HG03196 (cell line): ENCODE data around the gene CST7.
"Not testable (repeated sequence)": the region's sequence is repeated elsewhere in the genome, so short reads cannot be mapped to it uniquely, and the experiment has no call there.

Source experiments
- ATAC-seq: cut with Tn5 transposase; IDR thresholded peaks from one replicate; pipeline ENCODE4 v1.9.1; 2021; ENCODE audit not compliant: unreplicated experiment

The CST7 gene

GRCh38 chr20:24999568-24999967 is 50.5 kb downstream of the CST7 start:
- ATAC-seq = no peak

GRCh38 chr20:25000268-25000801 is 51.3 kb downstream of the CST7 start:
- ATAC-seq = no peak

GRCh38 chr20:25001323-25001722 is 52.3 kb downstream of the CST7 start:
- not testable (repeated sequence) for ATAC-seq

GRCh38 chr20:25003002-25003401 is 53.9 kb downstream of the CST7 start:
- no peak for ATAC-seq

GRCh38 chr20:25005220-25005619 is 56.2 kb downstream of the CST7 start:
- no peak for ATAC-seq

- no peak for ATAC-seq
These were observed 56.6 kb downstream of the CST7 start for GRCh38 chr20:25005661-25006060.

GRCh38 chr20:25006431-25007167 is 57.5 kb downstream of the CST7 start:
- no peak for ATAC-seq

- ATAC-seq = no peak
These were observed 58.6 kb downstream of the CST7 start for GRCh38 chr20:25007491-25008305.

- no peak for ATAC-seq
These were observed 59.5 kb downstream of the CST7 start for GRCh38 chr20:25008388-25009217.
